ENCODE measurements around the gene ZNF518A. TPM values are rescaled to one million over a fixed set of nuclear protein-coding genes. Genes with fewer than 3 reads are reported as not detected.
"Not testable (repeated sequence)": the region's sequence is repeated elsewhere in the genome, so short reads cannot be mapped to it uniquely, and the experiment has no call there.

ZNF518A gene
- total RNA-seq, 1 donor from 2014 or later, result 54.2 TPM

- no peak for FAIRE-seq
These were observed 3.0 kb downstream of the ZNF518A start for GRCh38 chr10:96133135-96133534.

GRCh38 chr10:96136810-96137209 lies 6.7 kb downstream of the ZNF518A start:
- no peak for FAIRE-seq
- DNase-seq (ENCODE audit: low spot score in 2 of 2), result no peak

More at GRCh38 chr10:96133135-96133534, 3.0 kb downstream of the ZNF518A start:
- DNase-seq (ENCODE audit: low spot score in 2 of 2), result no peak

DNA sequence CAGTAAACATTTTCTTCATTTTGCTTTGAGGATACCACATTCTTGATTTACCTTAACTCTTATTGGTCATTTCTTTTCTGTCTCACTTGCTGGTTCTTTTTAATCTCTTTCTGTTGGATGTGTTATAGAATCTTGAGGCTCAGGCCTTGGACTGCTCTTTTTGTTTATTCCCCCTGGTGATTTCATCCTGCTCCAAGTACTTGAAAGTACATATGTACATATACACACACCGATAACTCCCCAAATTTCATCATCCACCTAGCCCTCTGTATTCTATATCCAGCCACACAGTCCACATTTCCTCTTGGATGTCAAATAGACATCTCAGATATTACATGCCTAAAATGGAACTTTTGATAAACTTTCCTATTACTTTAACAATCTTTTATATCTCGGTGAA lies 7.5 kb downstream of the ZNF518A start:
- FAIRE-seq (no peak), DNase-seq (ENCODE audit: low spot score in 2 of 2) (no peak)

GRCh38 chr10:96138102-96138501 lies 8.0 kb downstream of the ZNF518A start:
- no peak for FAIRE-seq
- no peak for DNase-seq (ENCODE audit: low spot score in 2 of 2)

DNA sequence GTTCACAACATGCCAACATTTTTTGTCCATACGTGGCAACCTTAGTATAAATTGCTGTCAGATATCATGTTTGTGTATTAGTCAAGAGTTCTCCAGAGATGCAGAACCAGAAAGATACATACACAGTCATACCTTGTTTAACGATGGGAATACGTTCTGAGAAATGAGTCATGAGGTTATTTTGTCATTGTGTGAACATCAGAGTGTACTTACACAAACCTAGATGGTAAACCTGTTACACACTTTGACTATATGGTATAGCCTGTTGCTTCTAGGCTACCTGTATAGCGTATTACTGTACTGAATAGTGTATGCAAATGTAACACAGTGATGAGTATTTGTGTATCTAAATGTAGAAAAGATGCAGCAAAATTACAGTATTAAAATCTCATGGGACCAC lies 22.3 kb downstream of the ZNF518A start:
- FAIRE-seq (no peak), DNase-seq (ENCODE audit: low spot score in 2 of 2) (no peak)

- no peak for FAIRE-seq
- DNase-seq (ENCODE audit: low spot score in 2 of 2), result no peak
These were observed 23.0 kb downstream of the ZNF518A start for GRCh38 chr10:96153070-96153469.

DNA sequence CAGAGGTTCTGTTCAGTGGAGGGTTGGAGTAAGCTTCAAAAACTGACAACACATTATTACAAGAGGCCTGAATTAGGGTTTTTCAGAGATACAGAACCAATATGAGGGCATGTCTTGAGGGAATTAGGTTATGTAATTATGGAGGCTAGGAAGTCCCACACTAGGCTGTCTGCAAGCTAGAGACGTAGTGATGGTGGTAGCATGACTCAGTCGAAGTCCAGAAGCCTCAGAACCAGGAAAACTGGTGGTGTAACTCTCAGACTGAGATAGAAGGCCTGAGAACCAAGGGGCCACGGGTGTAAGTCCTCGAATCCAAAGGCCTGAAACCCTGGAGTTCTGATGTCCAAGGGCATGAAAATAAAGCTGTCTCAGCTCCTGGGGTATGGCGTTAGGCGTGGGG lies 35.6 kb downstream of the ZNF518A start:
- DNase-seq (ENCODE audit: low spot score in 2 of 2) (no peak), FAIRE-seq (no peak)

DNA sequence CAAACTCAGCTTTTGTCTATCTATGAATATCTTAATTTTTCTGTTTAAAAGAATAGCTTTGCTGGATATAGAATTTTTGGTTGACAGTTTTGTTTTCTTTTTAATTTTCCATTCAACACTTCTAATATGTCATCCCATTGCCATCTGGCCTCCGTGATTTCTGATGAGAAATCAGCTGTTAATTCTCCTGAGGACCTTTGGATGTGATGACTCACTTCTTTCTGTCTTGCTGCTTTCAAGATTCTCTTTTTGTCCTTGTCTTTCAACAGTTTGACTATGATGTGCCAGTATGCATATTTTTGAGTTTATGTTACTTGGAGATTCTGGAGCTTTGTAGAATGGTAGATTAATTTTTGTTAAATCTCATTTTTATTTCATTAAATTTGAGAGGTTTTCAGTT lies 38.4 kb downstream of the ZNF518A start:
- no peak for FAIRE-seq
- DNase-seq (ENCODE audit: low spot score in 2 of 2), result no peak

- FAIRE-seq, result no peak
- no peak for DNase-seq (ENCODE audit: low spot score in 2 of 2)
These were observed 40.1 kb downstream of the ZNF518A start for GRCh38 chr10:96170230-96170629.

GRCh38 chr10:96172666-96173065 lies 42.6 kb downstream of the ZNF518A start:
- FAIRE-seq, result peak; percentile 28
- no peak for DNase-seq (ENCODE audit: low spot score in 2 of 2)

DNA sequence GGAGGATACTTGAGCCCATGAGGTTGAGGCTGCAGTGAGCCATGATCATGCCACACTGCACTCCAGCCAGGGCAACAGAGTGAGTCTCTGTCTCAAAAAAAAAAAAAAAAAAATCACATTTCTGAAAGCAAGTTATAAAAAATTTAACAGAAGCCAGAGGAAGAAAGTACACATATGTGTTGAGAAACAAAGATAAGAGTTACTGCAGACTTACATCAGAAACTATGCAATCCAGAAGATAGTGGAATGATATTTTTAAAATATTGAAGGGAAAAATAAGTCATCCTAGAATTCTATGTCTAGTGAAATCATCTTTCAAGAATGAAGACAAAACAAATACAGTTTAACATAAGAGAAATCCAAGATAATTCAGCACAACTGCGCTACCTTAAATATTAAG lies 46.9 kb downstream of the ZNF518A start:
- no peak for FAIRE-seq
- DNase-seq (ENCODE audit: low spot score in 2 of 2), result no peak

GRCh38 chr10:96188421-96188820 lies 58.3 kb downstream of the ZNF518A start:
- no peak for FAIRE-seq

GRCh38 chr10:96188916-96189315 lies 58.8 kb downstream of the ZNF518A start:
- no peak for FAIRE-seq
- no peak for DNase-seq (ENCODE audit: low spot score in 2 of 2)

More at GRCh38 chr10:96188421-96188820, 58.3 kb downstream of the ZNF518A start:
- peak in 1 of 2 donors; percentile 5 for DNase-seq (ENCODE audit: low spot score in 2 of 2)

DNA sequence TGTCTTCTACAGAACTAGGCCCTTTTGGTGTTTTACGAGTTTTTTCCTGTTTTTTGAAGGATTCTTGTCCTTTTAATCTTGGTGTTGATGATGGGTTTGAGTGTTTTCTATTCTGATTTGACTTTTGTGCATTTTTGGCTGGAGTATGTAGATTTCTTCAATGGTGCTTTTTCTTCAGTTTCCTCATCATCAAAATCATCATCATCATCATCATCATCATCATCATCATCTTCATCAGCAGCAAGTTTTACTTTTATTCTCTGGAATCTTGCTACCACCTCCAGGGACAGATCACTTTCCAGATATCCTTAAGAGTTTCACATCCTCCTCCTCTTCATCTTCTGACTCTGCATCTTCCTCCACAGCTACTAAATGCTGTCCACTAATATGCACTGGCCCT lies 59.4 kb downstream of the ZNF518A start:
- not testable (repeated sequence) for DNase-seq (ENCODE audit: low spot score in 2 of 2); FAIRE-seq

DNA sequence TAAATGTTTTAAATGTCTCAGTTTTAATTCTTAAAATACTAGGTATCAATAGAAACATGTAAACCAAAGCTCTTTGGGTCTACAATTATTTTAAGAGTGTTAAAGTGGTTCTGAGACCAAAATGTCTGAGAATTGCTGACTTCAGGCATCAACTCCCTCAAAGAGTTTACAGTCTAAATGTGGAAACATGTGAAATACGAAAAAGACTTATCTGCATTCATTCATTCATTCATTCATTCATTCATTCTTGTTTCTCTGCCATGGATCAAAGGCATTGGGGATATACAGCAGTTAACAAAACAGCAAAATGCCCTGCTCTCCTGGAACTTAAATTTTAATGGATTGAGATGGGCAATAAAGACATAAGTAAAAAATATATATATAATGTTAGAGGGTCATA lies 71.4 kb downstream of the ZNF518A start:
- FAIRE-seq, result no peak
- no peak for DNase-seq (ENCODE audit: low spot score in 2 of 2)

- DNase-seq (ENCODE audit: low spot score in 2 of 2) (no peak), FAIRE-seq (no peak)
These were observed 75.5 kb downstream of the ZNF518A start for GRCh38 chr10:96205580-96205979.

- FAIRE-seq (no peak), DNase-seq (ENCODE audit: low spot score in 2 of 2) (no peak)
These were observed 78.2 kb downstream of the ZNF518A start for GRCh38 chr10:96208271-96208670.

- FAIRE-seq (no peak), DNase-seq (ENCODE audit: low spot score in 2 of 2) (no peak)
These were observed 78.8 kb downstream of the ZNF518A start for GRCh38 chr10:96208946-96209345.

DNA sequence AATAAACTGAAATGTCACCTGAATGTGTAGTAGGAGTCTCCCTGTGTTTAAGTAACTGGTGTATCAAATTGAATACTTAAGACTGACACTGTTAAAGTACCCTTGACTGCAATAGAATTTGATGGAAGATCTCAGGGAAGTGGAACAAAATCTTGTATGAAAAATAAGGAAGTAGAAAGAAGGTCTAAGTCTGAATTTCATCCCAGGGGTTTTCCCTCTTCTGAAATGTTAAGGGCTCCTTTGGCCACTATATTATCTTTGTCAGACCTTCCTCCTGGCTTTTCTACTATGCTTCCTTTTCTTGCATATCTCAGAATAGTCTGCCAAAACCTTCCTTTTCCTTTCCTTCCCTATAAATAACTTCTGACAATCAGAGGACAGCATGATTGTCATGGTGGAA lies 81.7 kb downstream of the ZNF518A start:
- FAIRE-seq (no peak), DNase-seq (ENCODE audit: low spot score in 2 of 2) (no peak)

DNA sequence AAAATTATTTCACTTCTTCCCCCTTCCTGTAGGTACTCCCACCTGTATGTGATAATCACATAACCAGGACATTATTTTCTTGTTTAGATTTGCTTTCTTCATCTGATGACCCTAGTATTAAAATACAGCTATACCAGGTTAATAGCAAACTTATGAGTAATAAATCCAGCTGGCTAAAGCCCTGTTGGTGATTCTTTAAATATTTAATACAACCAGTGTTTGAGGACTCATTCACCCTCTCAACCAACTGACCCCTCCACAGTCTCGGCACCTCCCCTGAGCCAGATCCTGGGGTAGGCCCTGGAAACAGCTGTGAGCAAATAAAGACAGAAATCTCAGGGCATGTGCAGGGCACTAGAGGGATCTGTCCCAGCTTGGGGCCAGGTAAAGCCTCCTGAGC lies 82.8 kb downstream of the ZNF518A start:
- DNase-seq (ENCODE audit: low spot score in 2 of 2), result no peak
- no peak for FAIRE-seq

All from frontal cortex (tissue), 4 donors.